HG03064 (cell line): ENCODE data around the gene COPS9.

Experiments used
- ATAC-seq: cut with Tn5 transposase; IDR thresholded peaks from one replicate; pipeline ENCODE4 v1.9.1; 2021; ENCODE audit warnings: low read depth; ENCODE audit not compliant: unreplicated experiment

Gene COPS9

GRCh38 chr2:240151477-240152031, 15.4 kb upstream of the COPS9 start:
- ATAC-seq, result no peak

GRCh38 chr2:240149943-240150784, 14.1 kb upstream of the COPS9 start:
- ATAC-seq, result no peak

- no peak for ATAC-seq
Measured at GRCh38 chr2:240147911-240148587, 11.9 kb upstream of the COPS9 start.

- no peak for ATAC-seq
Measured at GRCh38 chr2:240147382-240147781, 11.3 kb upstream of the COPS9 start.

GRCh38 chr2:240146627-240147278, 10.6 kb upstream of the COPS9 start:
- no peak for ATAC-seq

GRCh38 chr2:240146141-240146561, 10.0 kb upstream of the COPS9 start:
- no peak for ATAC-seq

GRCh38 chr2:240145461-240145860, 9.4 kb upstream of the COPS9 start:
- ATAC-seq, result no peak

- ATAC-seq, result no peak
Measured at GRCh38 chr2:240144649-240145261, 8.7 kb upstream of the COPS9 start.

- no peak for ATAC-seq
Measured at GRCh38 chr2:240143801-240144648, 7.9 kb upstream of the COPS9 start.

- no peak for ATAC-seq
Measured at GRCh38 chr2:240143276-240143675, 7.2 kb upstream of the COPS9 start.

- no peak for ATAC-seq
Measured at GRCh38 chr2:240142859-240143258, 6.8 kb upstream of the COPS9 start.

GRCh38 chr2:240142256-240142775, 6.2 kb upstream of the COPS9 start:
- ATAC-seq, result no peak

GRCh38 chr2:240141736-240142135, 5.6 kb upstream of the COPS9 start:
- ATAC-seq, result no peak

- no peak for ATAC-seq
Measured at GRCh38 chr2:240140920-240141319, 4.8 kb upstream of the COPS9 start.

- no peak for ATAC-seq
Measured at GRCh38 chr2:240140511-240140910, 4.4 kb upstream of the COPS9 start, which contains the start of gene OTOS. Gene OTOS (minus strand): TSS chr2:240140658. CDS start chr2:240140326, 332 bp downstream.

- no peak for ATAC-seq
Measured at GRCh38 chr2:240139666-240140393, 3.7 kb upstream of the COPS9 start.

GRCh38 chr2:240139011-240139441, 2.9 kb upstream of the COPS9 start:
- no peak for ATAC-seq

- no peak for ATAC-seq
Measured at GRCh38 chr2:240138254-240138984, 2.3 kb upstream of the COPS9 start.
